ENCODE measurements around the gene TMEM240.

The TMEM240 gene

GRCh38 chr1:1544544-1544943 lies 4.1 kb upstream of the TMEM240 start:
- TF ChIP-seq CTCF (IDR thresholded peaks at IDR 0.05; ENCODE audit: borderline replicate concordance, insufficient read depth, low read depth, low read length): no peak
- no peak overlapping the region for H3K4me3 ChIP-seq (ENCODE audit: low read depth, low read length)

GRCh38 chr1:1543706-1544099 lies 3.3 kb upstream of the TMEM240 start:
- TF ChIP-seq CTCF (IDR thresholded peaks at IDR 0.05; ENCODE audit: borderline replicate concordance, insufficient read depth, low read depth, low read length): no peak
- H3K4me3 ChIP-seq (ENCODE audit: low read depth, low read length): no peak overlapping the region

GRCh38 chr1:1542766-1543705 lies 2.6 kb upstream of the TMEM240 start:
- TF ChIP-seq CTCF (IDR thresholded peaks at IDR 0.05; ENCODE audit: borderline replicate concordance, insufficient read depth, low read depth, low read length): no peak
- H3K4me3 ChIP-seq (ENCODE audit: low read depth, low read length): no peak overlapping the region

- H3K4me3 ChIP-seq (ENCODE audit: low read depth, low read length): no peak overlapping the region
- no peak for TF ChIP-seq CTCF (IDR thresholded peaks at IDR 0.05; ENCODE audit: borderline replicate concordance, insufficient read depth, low read depth, low read length)
Observed at GRCh38 chr1:1541956-1542765, 1.7 kb upstream of the TMEM240 start.

- no peak overlapping the region for H3K4me3 ChIP-seq (ENCODE audit: low read depth, low read length)
Observed at GRCh38 chr1:1540818-1541628, 599 bp upstream of the TMEM240 start.

More at GRCh38 chr1:1540818-1541628, 599 bp upstream of the TMEM240 start:
- no peak for TF ChIP-seq CTCF (IDR thresholded peaks at IDR 0.05; ENCODE audit: borderline replicate concordance, insufficient read depth, low read depth, low read length)

All from GM12875 (cell line).